WTC11 (cell line): ENCODE data around the gene DPP7. TPM values are rescaled to one million over a fixed set of nuclear protein-coding genes. Genes with fewer than 3 reads are reported as not detected.
A peak's percentile ranks its signal among the peaks of the same experiment; 100 is the strongest.

ENCODE experiments used
- ATAC-seq: fragments of 200-7000 bp; cut with Tn5 transposase; 2 replicates; pipeline ENCODE4 v1.10.0; 2021; ENCODE audit warnings: mild to moderate bottlenecking, moderate library complexity
- CTCF ChIA-PET: fragments of 300-600 bp; sonication (Branson Sonifier 250); formaldehyde crosslinking; loops from one replicate; lab custom pipeline; 2021; ENCODE audit warnings: antibody characterized with exemption; lab: Charles Lee
- POLR2A ChIA-PET: fragments of 350-600 bp; sonication (Branson Sonifier 250); formaldehyde crosslinking; loops from one replicate; lab custom pipeline; 2021; ENCODE audit warnings: antibody characterized with exemption; lab: Charles Lee
- DNase-seq: peaks from one replicate; pipeline ENCODE4 v3.0.0; 2021; ENCODE audit warnings: low spot score
- H3K27ac Mint-ChIP-seq: 2 replicates; pipeline ENCODE4 v1.8.0; 2021; ENCODE audit warnings: mixed read lengths
- H3K27me3 Mint-ChIP-seq: 2 replicates; pipeline ENCODE4 v1.8.0; 2021; ENCODE audit warnings: low read depth, mild to moderate bottlenecking, moderate library complexity, mixed read lengths
- H3K36me3 Mint-ChIP-seq: 2 replicates; pipeline ENCODE4 v1.8.0; 2021; ENCODE audit warnings: mixed read lengths
- H3K4me1 Mint-ChIP-seq: 2 replicates; pipeline ENCODE4 v1.8.0; 2022; ENCODE audit warnings: mixed read lengths
- H3K4me3 Mint-ChIP-seq: 2 replicates; pipeline ENCODE4 v1.8.0; 2021; ENCODE audit warnings: mild to moderate bottlenecking, moderate library complexity, mixed read lengths
- H3K9me3 Mint-ChIP-seq: 2 replicates; pipeline ENCODE4 v1.8.0; 2021; ENCODE audit warnings: mixed read lengths
- ATF1 ChIP-seq: sonication (generic); formaldehyde crosslinking; IDR thresholded peaks from 2 replicates; pipeline ENCODE4 v1.8.1; 2023; ENCODE audit warnings: mild to moderate bottlenecking, moderate library complexity, missing genetic modification reagents
- CBFB ChIP-seq: sonication (generic); formaldehyde crosslinking; IDR thresholded peaks from 2 replicates; pipeline ENCODE4 v1.8.1; 2022; ENCODE audit warnings: mild to moderate bottlenecking, low read depth, missing genetic modification reagents
- ESRRA ChIP-seq: sonication (generic); formaldehyde crosslinking; IDR thresholded peaks from 2 replicates; pipeline ENCODE4 v1.8.1; 2022; ENCODE audit warnings: mild to moderate bottlenecking, missing genetic modification reagents, borderline replicate concordance
- ETV6 ChIP-seq: sonication (generic); formaldehyde crosslinking; IDR thresholded peaks from 2 replicates; pipeline ENCODE4 v1.8.1; 2022; ENCODE audit warnings: mild to moderate bottlenecking, missing genetic modification reagents
- GTF2I ChIP-seq: fragments of 250-450 bp; sonication (Bioruptor Pico); conservative IDR thresholded peaks from 2 replicates; pipeline ENCODE4 v1.4.0; 2021; ENCODE audit warnings: mild to moderate bottlenecking
- TEAD4 ChIP-seq: sonication (generic); formaldehyde crosslinking; IDR thresholded peaks from 2 replicates; pipeline ENCODE4 v1.8.0; 2022; ENCODE audit warnings: mild to moderate bottlenecking, missing genetic modification reagents
- total RNA-seq: library from RNA; stranded (reverse); gene quantifications from 3 replicates; pipeline ENCODE4 v1.2.3, GENCODE V29; 2021
- TF ChIP-seq, protein P1 (sequence below): fragments of 200-600 bp; IDR thresholded peaks from 2 replicates; pipeline ENCODE4 v1.8.0; 2022; ENCODE audit warnings: antibody characterized with exemption
- TF ChIP-seq, protein P2 (sequence below): sonication (generic); formaldehyde crosslinking; IDR thresholded peaks from 2 replicates; pipeline ENCODE4 v1.8.1; 2022; ENCODE audit warnings: low read depth, missing genetic modification reagents, borderline replicate concordance
- TF ChIP-seq, protein P3 (sequence below): fragments of 250-450 bp; sonication (Bioruptor Pico); conservative IDR thresholded peaks from 2 replicates; pipeline ENCODE4 v1.9.0; 2021; ENCODE audit warnings: mild to moderate bottlenecking
- TF ChIP-seq, protein P4 (sequence below): sonication (generic); formaldehyde crosslinking; IDR thresholded peaks from 2 replicates; pipeline ENCODE4 v1.8.1; 2023; ENCODE audit warnings: mild to moderate bottlenecking, missing genetic modification reagents, moderate library complexity
- TF ChIP-seq, protein P5 (sequence below): sonication (generic); formaldehyde crosslinking; IDR thresholded peaks from 2 replicates; pipeline ENCODE4 v1.8.0; 2023; ENCODE audit warnings: missing genetic modification reagents
- TF ChIP-seq, protein P6 (sequence below): sonication (generic); formaldehyde crosslinking; IDR thresholded peaks from 2 replicates; pipeline ENCODE4 v1.8.0; 2022; ENCODE audit warnings: mild to moderate bottlenecking, missing genetic modification reagents
- TF ChIP-seq, protein P7 (sequence below): sonication (generic); formaldehyde crosslinking; IDR thresholded peaks from 2 replicates; pipeline ENCODE4 v1.8.1; 2023; ENCODE audit warnings: mild to moderate bottlenecking, missing genetic modification reagents, borderline replicate concordance

Gene DPP7
- total RNA-seq, 1 experiment from 2014 or later: 38.9 TPM

DNA sequence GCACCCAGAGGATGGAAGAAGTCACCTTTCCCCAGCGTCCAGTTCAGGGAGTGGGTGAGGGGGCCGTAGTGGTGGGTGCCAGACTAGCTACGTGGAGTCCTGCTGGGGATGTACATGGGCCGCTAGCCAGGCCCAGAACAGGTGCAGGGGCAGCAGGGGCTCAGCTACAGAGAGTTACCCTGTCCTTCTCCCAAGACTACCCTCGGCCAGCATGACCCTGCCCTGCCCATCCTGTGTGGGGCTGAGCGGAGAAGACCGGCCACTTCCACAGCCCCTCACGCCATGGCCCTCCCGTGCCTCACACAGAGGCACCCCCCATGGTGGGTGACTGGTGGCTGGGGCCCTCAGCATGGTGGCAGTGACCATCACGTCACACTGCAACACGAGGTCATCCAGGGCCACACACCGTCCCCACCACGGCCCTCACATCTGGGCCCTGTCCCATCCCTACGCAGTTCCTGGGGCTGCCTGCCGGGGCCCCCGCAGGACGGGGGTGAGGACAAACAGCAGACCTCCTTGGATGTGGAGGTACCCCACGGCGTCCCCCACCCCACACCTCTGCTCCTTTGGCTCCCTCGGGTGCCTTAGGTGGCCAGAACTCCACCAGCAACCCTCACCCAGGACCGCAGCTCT lies 977 bp upstream of the DPP7 start (continued):
- TF ChIP-seq, protein P1, sequence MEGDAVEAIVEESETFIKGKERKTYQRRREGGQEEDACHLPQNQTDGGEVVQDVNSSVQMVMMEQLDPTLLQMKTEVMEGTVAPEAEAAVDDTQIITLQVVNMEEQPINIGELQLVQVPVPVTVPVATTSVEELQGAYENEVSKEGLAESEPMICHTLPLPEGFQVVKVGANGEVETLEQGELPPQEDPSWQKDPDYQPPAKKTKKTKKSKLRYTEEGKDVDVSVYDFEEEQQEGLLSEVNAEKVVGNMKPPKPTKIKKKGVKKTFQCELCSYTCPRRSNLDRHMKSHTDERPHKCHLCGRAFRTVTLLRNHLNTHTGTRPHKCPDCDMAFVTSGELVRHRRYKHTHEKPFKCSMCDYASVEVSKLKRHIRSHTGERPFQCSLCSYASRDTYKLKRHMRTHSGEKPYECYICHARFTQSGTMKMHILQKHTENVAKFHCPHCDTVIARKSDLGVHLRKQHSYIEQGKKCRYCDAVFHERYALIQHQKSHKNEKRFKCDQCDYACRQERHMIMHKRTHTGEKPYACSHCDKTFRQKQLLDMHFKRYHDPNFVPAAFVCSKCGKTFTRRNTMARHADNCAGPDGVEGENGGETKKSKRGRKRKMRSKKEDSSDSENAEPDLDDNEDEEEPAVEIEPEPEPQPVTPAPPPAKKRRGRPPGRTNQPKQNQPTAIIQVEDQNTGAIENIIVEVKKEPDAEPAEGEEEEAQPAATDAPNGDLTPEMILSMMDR: no peak

DNA sequence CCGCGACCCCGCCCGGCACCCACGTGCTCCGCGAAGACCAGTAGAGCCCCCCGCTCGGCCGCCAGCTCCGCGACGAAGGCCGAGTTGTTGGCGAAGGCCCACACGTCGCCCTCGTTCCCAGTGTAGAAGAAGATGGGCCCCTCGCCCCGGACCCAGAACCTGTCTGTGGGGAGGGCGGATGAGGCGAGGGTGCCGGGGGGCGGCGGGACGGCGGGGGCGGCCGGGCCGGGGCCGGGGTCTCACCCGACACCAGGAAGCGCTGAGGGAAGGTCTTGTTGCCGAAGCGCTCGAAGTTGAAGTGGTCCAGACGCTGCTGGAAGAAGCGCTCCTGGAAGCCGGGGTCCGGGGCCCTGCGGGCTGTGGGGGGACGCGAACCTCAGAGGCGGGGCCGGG lies 317 bp downstream of the DPP7 start:
- H3K4me3 Mint-ChIP-seq: 0 out of 2 replicates have a peak overlapping the region, but pooled peaks have one; percentile 29
- TF ChIP-seq, protein P2, sequence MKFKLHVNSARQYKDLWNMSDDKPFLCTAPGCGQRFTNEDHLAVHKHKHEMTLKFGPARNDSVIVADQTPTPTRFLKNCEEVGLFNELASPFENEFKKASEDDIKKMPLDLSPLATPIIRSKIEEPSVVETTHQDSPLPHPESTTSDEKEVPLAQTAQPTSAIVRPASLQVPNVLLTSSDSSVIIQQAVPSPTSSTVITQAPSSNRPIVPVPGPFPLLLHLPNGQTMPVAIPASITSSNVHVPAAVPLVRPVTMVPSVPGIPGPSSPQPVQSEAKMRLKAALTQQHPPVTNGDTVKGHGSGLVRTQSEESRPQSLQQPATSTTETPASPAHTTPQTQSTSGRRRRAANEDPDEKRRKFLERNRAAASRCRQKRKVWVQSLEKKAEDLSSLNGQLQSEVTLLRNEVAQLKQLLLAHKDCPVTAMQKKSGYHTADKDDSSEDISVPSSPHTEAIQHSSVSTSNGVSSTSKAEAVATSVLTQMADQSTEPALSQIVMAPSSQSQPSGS (CRISPR knock-in tag): no peak
- TF ChIP-seq, protein P3, sequence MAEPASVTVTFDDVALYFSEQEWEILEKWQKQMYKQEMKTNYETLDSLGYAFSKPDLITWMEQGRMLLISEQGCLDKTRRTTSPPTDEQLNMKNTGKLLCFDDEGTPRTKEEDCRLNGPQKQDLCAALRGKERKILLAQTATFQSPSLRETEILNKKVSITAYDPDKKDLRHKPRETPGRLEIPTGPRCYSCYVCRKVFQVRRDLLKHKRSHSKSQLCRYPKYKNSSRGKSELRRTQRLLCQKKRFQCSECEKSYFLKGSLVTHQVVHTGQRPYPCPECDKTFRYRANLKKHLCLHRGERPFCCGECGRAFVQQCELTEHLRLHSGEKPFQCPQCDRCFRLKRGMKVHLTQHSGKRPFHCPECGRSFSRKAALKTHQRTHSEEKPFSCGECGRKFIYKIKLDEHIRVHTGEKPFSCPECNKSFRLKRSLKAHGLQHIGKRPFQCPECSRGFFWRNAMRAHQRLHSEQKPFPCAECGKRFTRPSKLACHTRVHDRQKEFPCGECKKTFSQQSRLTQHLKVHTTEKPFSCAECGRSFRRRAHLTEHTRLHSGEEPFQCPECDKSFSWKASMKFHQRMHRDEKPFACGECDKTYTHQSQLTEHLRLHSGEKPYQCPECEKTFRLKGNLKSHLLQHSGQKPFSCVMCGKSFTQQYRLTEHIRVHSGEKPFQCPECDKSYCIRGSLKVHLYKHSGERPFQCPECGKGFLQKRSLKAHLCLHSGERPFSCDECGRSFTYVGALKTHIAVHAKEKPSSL (CRISPR knock-in tag): no peak
- TF ChIP-seq, protein P4, sequence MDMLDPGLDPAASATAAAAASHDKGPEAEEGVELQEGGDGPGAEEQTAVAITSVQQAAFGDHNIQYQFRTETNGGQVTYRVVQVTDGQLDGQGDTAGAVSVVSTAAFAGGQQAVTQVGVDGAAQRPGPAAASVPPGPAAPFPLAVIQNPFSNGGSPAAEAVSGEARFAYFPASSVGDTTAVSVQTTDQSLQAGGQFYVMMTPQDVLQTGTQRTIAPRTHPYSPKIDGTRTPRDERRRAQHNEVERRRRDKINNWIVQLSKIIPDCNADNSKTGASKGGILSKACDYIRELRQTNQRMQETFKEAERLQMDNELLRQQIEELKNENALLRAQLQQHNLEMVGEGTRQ: no peak
- TF ChIP-seq, protein P5, sequence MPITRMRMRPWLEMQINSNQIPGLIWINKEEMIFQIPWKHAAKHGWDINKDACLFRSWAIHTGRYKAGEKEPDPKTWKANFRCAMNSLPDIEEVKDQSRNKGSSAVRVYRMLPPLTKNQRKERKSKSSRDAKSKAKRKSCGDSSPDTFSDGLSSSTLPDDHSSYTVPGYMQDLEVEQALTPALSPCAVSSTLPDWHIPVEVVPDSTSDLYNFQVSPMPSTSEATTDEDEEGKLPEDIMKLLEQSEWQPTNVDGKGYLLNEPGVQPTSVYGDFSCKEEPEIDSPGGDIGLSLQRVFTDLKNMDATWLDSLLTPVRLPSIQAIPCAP: no peak
- TF ChIP-seq ATF1 (CRISPR knock-in tag) (no peak), TEAD4 (CRISPR knock-in tag) (no peak), CBFB (CRISPR knock-in tag) (no peak), ESRRA (CRISPR knock-in tag) (no peak), ETV6 (no peak), GTF2I (no peak)
- TF ChIP-seq, protein P6, sequence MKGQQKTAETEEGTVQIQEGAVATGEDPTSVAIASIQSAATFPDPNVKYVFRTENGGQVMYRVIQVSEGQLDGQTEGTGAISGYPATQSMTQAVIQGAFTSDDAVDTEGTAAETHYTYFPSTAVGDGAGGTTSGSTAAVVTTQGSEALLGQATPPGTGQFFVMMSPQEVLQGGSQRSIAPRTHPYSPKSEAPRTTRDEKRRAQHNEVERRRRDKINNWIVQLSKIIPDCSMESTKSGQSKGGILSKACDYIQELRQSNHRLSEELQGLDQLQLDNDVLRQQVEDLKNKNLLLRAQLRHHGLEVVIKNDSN: no peak
- TF ChIP-seq, protein P7, sequence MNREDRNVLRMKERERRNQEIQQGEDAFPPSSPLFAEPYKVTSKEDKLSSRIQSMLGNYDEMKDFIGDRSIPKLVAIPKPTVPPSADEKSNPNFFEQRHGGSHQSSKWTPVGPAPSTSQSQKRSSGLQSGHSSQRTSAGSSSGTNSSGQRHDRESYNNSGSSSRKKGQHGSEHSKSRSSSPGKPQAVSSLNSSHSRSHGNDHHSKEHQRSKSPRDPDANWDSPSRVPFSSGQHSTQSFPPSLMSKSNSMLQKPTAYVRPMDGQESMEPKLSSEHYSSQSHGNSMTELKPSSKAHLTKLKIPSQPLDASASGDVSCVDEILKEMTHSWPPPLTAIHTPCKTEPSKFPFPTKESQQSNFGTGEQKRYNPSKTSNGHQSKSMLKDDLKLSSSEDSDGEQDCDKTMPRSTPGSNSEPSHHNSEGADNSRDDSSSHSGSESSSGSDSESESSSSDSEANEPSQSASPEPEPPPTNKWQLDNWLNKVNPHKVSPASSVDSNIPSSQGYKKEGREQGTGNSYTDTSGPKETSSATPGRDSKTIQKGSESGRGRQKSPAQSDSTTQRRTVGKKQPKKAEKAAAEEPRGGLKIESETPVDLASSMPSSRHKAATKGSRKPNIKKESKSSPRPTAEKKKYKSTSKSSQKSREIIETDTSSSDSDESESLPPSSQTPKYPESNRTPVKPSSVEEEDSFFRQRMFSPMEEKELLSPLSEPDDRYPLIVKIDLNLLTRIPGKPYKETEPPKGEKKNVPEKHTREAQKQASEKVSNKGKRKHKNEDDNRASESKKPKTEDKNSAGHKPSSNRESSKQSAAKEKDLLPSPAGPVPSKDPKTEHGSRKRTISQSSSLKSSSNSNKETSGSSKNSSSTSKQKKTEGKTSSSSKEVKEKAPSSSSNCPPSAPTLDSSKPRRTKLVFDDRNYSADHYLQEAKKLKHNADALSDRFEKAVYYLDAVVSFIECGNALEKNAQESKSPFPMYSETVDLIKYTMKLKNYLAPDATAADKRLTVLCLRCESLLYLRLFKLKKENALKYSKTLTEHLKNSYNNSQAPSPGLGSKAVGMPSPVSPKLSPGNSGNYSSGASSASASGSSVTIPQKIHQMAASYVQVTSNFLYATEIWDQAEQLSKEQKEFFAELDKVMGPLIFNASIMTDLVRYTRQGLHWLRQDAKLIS (CRISPR knock-in tag): no peak
- TF ChIP-seq, all 79 proteins: peak for 0
- Mint-ChIP-seq H3K27me3 (peaks cover 29% of the 10 kb centered on the region), H3K36me3 (no peaks in the 10 kb centered on the region), H3K27ac (no peak overlapping the region), H3K9me3 (peaks cover 4% of the 10 kb centered on the region), H3K4me1 (no peaks in the 10 kb centered on the region)
- no peak for DNase-seq
- ChIA-PET POLR2A (interaction anchor here (0.5 to 1.4 kb wide), 3 partner anchors 44 to 122 kb away, joined by 3 to 5 read pairs (median 4); partner anchors contain the start of gene SAPCD2), CTCF (interaction anchor here (0.5 to 2.0 kb wide), 10 partner anchors 15 to 124 kb away, joined by 3 to 12 read pairs (median 7); partner anchors contain the start of genes NPDC1 and RNF224)
- ATAC-seq: no peak; the same call in 1 of the 2 replicates
